K562 (cell line): ENCODE measurements around the gene TLX2. TPM values are rescaled to one million over a fixed set of nuclear protein-coding genes. Genes with fewer than 3 reads are reported as not detected.

Experiments used
- ATAC-seq: fragments of 200-7000 bp; cut with Tn5 transposase; 3 replicates; pipeline ENCODE4 v1.9.1; 2020; ENCODE audit warnings: moderate library complexity
- BruUV-seq: library from RNA; stranded (reverse); fragments of 400-500 nt; replicated peaks from 2 replicates; lab custom pipeline; 2021; lab: Mats Ljungman, UMichigan
- CTCF ChIA-PET: fragments of 300-600 bp; formaldehyde crosslinking; extraction: SDS; loops from one replicate; lab custom pipeline; 2021; ENCODE audit warnings: low intra/inter-chr PET ratio; lab: Yijun Ruan, JAX
- POLR2A ChIA-PET: fragments of 300-600, 350-650 bp; sonication (Branson Sonifier 250); formaldehyde crosslinking; extraction: SDS; loops from one replicate; lab custom pipeline; 2021; ENCODE audit warnings: antibody characterized with exemption, inconsistent platforms; lab: Yijun Ruan, JAX
- DNase-seq, 4 experiments: peaks; one replicate each; pipeline versions ENCODE4 v3.0.0 to v3.0.0-alpha.2; 2011 to 2018; ENCODE audit warnings: low spot score in 3 of 4, mixed read lengths in 3 of 4; ENCODE audit errors: extremely low read depth in 1 of 4
- FAIRE-seq: peaks from 2 replicates; lab custom pipeline; 2011; peaks lifted over from hg19 to GRCh38; lab: Jason Lieb, UNC
- H2AFZ ChIP-seq: 2 replicates; pipeline ENCODE4 v1.6.0; 2011; ENCODE audit warnings: low read depth, low read length, control low read depth, inconsistent platforms
- H3K27ac ChIP-seq: fragments of 200-600 bp; 3 replicates; pipeline ENCODE4 v1.8.0; 2011; ENCODE audit warnings: low read depth, mild to moderate bottlenecking, control low read depth, inconsistent platforms, low read length, moderate library complexity, mixed read lengths; ENCODE audit errors: extremely low read depth
- H3K27me3 ChIP-seq, 2 experiments: fragments of 300-600 bp in 1 of 2; 2 replicates in 1 of 2; 3 replicates in 1 of 2; pipeline versions ENCODE4 v1.6.0 to v1.8.0; 2011; ENCODE audit warnings: inconsistent platforms in 2 of 2, low read length in 2 of 2, mild to moderate bottlenecking in 1 of 2, mixed read lengths in 1 of 2, moderate library complexity in 1 of 2; ENCODE audit not compliant: control insufficient read depth in 2 of 2, insufficient read depth in 2 of 2
- H3K36me3 ChIP-seq: fragments of 300-600 bp; 3 replicates; pipeline ENCODE4 v1.8.0; 2011; ENCODE audit warnings: mild to moderate bottlenecking, low read length, inconsistent platforms; ENCODE audit not compliant: control insufficient read depth, insufficient read depth
- H3K4me1 ChIP-seq, 2 experiments: fragments of 200-600 bp in 1 of 2; replicated peaks in 1 of 2; 2 replicates in 1 of 2; 3 replicates in 1 of 2; pipeline versions ENCODE4 v1.5.1 to v1.8.0; 2011; ENCODE audit warnings: inconsistent platforms in 2 of 2, low read length in 2 of 2, mild to moderate bottlenecking in 1 of 2, mixed read lengths in 1 of 2, moderate library complexity in 1 of 2; ENCODE audit not compliant: control insufficient read depth in 2 of 2, insufficient read depth in 2 of 2
- H3K4me2 ChIP-seq: 2 replicates; pipeline ENCODE4 v1.6.1; 2011; ENCODE audit warnings: low read length, control low read depth, inconsistent platforms, mixed read lengths; ENCODE audit not compliant: insufficient read depth
- H3K4me3 ChIP-seq: fragments of 200-600 bp; sonication (generic), shearing (Covaris generic); 2 replicates; pipeline ENCODE4 v1.5.1; 2016; ENCODE audit warnings: control low read depth, inconsistent platforms
- H3K79me2 ChIP-seq: fragments of 200-600 bp; 3 replicates; pipeline ENCODE4 v1.8.0; 2011; ENCODE audit warnings: low read length, inconsistent platforms; ENCODE audit not compliant: control insufficient read depth, insufficient read depth
- H3K9ac ChIP-seq, 2 experiments: 2 replicates each; pipeline versions ENCODE4 v1.6.0 to v1.6.1; 2011; ENCODE audit warnings: low read depth in 2 of 2, low read length in 2 of 2, control low read depth in 1 of 2, inconsistent platforms in 1 of 2, mild to moderate bottlenecking in 1 of 2, mixed read lengths in 1 of 2; ENCODE audit not compliant: insufficient read depth in 1 of 2
- H3K9me1 ChIP-seq: one replicate; pipeline ENCODE4 v1.6.0; 2011; ENCODE audit warnings: inconsistent platforms, mild to moderate bottlenecking, low read length, moderate library complexity; ENCODE audit not compliant: control insufficient read depth, insufficient read depth
- H3K9me3 ChIP-seq: replicated peaks from 2 replicates; pipeline ENCODE4 v1.5.1; 2011; ENCODE audit warnings: low read depth, low read length, inconsistent platforms; ENCODE audit not compliant: control insufficient read depth, insufficient read depth
- H4K20me1 ChIP-seq: replicated peaks from 2 replicates; pipeline ENCODE4 v1.6.1; 2011; ENCODE audit warnings: low read length, inconsistent platforms, mixed read lengths; ENCODE audit not compliant: control insufficient read depth, insufficient read depth
- HIVEP1 ChIP-seq: fragments of 250-450 bp; sonication (Bioruptor Pico); IDR thresholded peaks from 2 replicates; pipeline ENCODE4 v1.4.0; 2020; ENCODE audit warnings: mild to moderate bottlenecking
- HMGN3 ChIP-seq: IDR thresholded peaks from 2 replicates; pipeline ENCODE4 v1.6.1; 2011; ENCODE audit warnings: borderline replicate concordance, low read depth, mild to moderate bottlenecking, mixed read lengths, low read length; ENCODE audit not compliant: insufficient read length; ENCODE audit errors: extremely low read depth
- ZNF274 ChIP-seq: IDR thresholded peaks from 2 replicates; pipeline ENCODE4 v1.6.1; 2011; ENCODE audit warnings: low read depth, mild to moderate bottlenecking, low read length, moderate library complexity, borderline replicate concordance
- WGBS: fragments of 100-300 bp; shearing (Covaris generic); methylation state at CpG from one replicate; pipeline ENCODE4 v1.1.6; 2016; ENCODE audit warnings: low coverage, mixed read lengths; ENCODE audit not compliant: insufficient coverage; ENCODE audit errors: missing lambda C conversion rate; 5-methylcytosine and 5-hydroxymethylcytosine counted together
- in situ Hi-C: fragments of 300-500 bp; cut with MboI; formaldehyde crosslinking; loops from 4 replicates; pipeline ENCODE4 v1.15.0; 2018; ENCODE audit warnings: inconsistent platforms, mixed read lengths
- intact Hi-C: fragments of 100-400 bp; cut with micrococcal nuclease; formaldehyde crosslinking; loops from 2 replicates; pipeline ENCODE4 v1.14.2; 2022
- polyA plus RNA-seq, 8 experiments: library from polyadenylated mRNA; depleted of rRNA in 4 of 8; stranded (reverse) in 5 of 8; unstranded in 3 of 8; fragments of >200 nt; fragmentation: Nextera tagmentation in 2 of 8; fragmentation: Illumina TruSeq in 1 of 8; extraction: Ambion mirVana in 2 of 8; extraction: Trizol in 1 of 8; gene quantifications; 2 replicates each; pipeline versions ENCODE4 v1.2.1 to v1.2.3, GENCODE V29; 2011 to 2014; ENCODE audit warnings: inconsistent platforms in 1 of 8, missing spikeins in 1 of 8
- total RNA-seq, 7 experiments: library from RNA; depleted of rRNA in 6 of 7; stranded (reverse); fragments of >200 nt in 6 of 7; fragmentation: Illumina TruSeq in 2 of 7; extraction: Trizol in 2 of 7; gene quantifications; 2 replicates each; pipeline versions ENCODE4 v1.2.1 to v1.2.3, GENCODE V29; 2011 to 2021; ENCODE audit warnings: low replicate concordance in 1 of 7
- TF ChIP-seq, protein P1 (sequence below): fragments of 450-650 bp; IDR thresholded peaks from 2 replicates; pipeline ENCODE4 v1.6.1; 2017; ENCODE audit warnings: antibody characterized with exemption, mild to moderate bottlenecking
- TF ChIP-seq, protein P2 (sequence below): fragments of 450-650 bp; IDR thresholded peaks from 2 replicates; pipeline ENCODE4 v1.6.1; 2016; ENCODE audit warnings: low read depth, mild to moderate bottlenecking, moderate library complexity
- TF ChIP-seq, protein P3 (sequence below), 3 experiments: fragments of 200-800 bp in 1 of 3; fragments of 250-450 bp in 1 of 3; fragments of 450-650 bp in 1 of 3; sonication (Bioruptor Pico) in 1 of 3; sonication (Bioruptor generic) in 1 of 3; formaldehyde crosslinking in 1 of 3; IDR thresholded peaks; 2 replicates each; pipeline versions ENCODE4 v1.6.1 to v1.8.0; 2016 to 2022; ENCODE audit warnings: mild to moderate bottlenecking in 2 of 3, missing genetic modification characterization in 2 of 3, missing compliant biosample characterization in 1 of 3, moderate library complexity in 1 of 3

Gene TLX2
- total and polyA plus RNA-seq, 9 of the 15 experiments (the other 6 are each of a cell fraction or from before 2014, with no cell fraction given) = not detected

- TF ChIP-seq ZNF274 = no peak
Observed at GRCh38 chr2:74502720-74503505, 11.3 kb upstream of the TLX2 start (continued).

DNA sequence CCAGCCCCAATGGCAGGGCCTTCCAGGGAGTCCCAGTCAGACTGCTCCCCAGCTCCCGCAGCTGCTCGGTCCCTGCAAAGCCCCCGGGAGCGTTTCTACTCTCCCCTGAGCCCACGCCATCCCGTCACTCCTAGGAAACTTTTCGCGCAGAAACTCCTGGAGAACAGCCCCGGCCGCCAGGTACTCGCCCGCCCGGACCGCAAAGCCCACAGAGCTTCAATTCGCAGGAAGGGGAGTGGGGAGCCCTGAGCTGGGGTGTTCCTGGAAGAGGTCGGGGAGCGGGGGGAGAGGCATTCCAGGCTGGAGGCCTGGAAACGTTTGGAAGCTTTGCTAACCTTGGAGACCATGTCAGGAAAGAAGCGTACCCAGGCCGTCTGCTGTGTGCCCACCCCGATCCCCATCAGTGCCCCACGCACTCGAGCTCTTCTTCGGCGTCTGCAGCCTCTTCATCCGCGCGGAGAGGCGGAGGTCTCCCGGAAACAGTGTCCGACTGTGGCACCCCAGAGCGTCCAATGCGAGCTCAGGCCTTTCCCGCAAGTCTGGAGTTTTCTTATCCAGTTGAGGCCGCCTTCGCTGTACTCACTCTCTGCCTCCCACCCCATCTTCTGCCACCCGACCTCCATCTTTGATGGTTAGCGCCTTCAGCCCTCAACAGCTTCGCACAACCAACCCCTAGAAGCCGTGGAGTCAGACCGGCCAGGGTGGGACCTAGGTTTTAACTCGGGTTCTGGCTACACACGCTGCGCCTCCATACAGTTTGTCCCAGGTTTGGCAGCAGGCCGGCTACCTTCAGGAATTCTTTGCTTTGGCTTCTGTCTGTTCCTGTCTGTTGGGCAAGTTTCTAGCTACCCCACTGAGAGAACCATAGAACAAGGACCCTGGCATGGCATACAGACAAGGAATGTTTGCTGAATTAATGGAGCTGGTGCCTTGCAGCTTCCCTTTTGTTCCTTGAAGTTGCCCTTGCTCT is 10.5 kb upstream of the TLX2 start:
- peak overlapping the region; percentile 40 for H3K4me3 ChIP-seq
- no peaks in the 10 kb centered on the region for H3K9me1 ChIP-seq
- WGBS = 1% methylated on average over 45 of the region's 45 CpGs
- H2AFZ ChIP-seq = peak overlapping the region; percentile 97
- H3K27ac ChIP-seq = peak overlapping the region; percentile 79
- H3K9ac ChIP-seq = peak overlapping the region; percentile 87 to 94
- ATAC-seq (peak; percentile 3), DNase-seq (peak in 3 of 4 experiments; percentile 31 to 62 (median 36)), FAIRE-seq (no peak)
- intact Hi-C loops = loop anchor here (1.0 to 5.0 kb wide), 2 partner anchors 20 to 69 kb away; partner anchors contain the start of gene TTC31
- H3K27me3 ChIP-seq = no peaks in the 10 kb centered on the region
- in situ Hi-C loops = no loop called here
- peaks cover 46% of the 10 kb centered on the region for H3K79me2 ChIP-seq
- peaks cover 13% of the 10 kb centered on the region; the same call in 2 of the 3 replicates for H3K36me3 ChIP-seq
- H3K9me3 ChIP-seq = no peaks in the 10 kb centered on the region
- BruUV-seq = no TSS peak
- peaks cover 36 to 69% of the 10 kb centered on the region in 2 experiments; a peak in 4 of 5 replicates for H3K4me1 ChIP-seq
- H4K20me1 ChIP-seq = no peaks in the 10 kb centered on the region
- ChIA-PET POLR2A (interaction anchor here (0.5 to 1.6 kb wide), 21 partner anchors 8 to 439 kb away, joined by 3 to 6 read pairs (median 3); partner anchors contain the start of genes AUP1, CCDC142, HTRA2 and TTC31), CTCF (no interaction called here)
- peak overlapping the region; percentile 95 for H3K4me2 ChIP-seq
- TF ChIP-seq HIVEP1 (no peak), HMGN3 (peak; percentile 27)
- TF ChIP-seq, protein P1, sequence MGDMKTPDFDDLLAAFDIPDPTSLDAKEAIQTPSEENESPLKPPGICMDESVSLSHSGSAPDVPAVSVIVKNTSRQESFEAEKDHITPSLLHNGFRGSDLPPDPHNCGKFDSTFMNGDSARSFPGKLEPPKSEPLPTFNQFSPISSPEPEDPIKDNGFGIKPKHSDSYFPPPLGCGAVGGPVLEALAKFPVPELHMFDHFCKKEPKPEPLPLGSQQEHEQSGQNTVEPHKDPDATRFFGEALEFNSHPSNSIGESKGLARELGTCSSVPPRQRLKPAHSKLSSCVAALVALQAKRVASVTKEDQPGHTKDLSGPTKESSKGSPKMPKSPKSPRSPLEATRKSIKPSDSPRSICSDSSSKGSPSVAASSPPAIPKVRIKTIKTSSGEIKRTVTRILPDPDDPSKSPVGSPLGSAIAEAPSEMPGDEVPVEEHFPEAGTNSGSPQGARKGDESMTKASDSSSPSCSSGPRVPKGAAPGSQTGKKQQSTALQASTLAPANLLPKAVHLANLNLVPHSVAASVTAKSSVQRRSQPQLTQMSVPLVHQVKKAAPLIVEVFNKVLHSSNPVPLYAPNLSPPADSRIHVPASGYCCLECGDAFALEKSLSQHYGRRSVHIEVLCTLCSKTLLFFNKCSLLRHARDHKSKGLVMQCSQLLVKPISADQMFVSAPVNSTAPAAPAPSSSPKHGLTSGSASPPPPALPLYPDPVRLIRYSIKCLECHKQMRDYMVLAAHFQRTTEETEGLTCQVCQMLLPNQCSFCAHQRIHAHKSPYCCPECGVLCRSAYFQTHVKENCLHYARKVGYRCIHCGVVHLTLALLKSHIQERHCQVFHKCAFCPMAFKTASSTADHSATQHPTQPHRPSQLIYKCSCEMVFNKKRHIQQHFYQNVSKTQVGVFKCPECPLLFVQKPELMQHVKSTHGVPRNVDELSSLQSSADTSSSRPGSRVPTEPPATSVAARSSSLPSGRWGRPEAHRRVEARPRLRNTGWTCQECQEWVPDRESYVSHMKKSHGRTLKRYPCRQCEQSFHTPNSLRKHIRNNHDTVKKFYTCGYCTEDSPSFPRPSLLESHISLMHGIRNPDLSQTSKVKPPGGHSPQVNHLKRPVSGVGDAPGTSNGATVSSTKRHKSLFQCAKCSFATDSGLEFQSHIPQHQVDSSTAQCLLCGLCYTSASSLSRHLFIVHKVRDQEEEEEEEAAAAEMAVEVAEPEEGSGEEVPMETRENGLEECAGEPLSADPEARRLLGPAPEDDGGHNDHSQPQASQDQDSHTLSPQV = peak; percentile 36; the same call in 1 of the 2 replicates
- TF ChIP-seq, protein P2, sequence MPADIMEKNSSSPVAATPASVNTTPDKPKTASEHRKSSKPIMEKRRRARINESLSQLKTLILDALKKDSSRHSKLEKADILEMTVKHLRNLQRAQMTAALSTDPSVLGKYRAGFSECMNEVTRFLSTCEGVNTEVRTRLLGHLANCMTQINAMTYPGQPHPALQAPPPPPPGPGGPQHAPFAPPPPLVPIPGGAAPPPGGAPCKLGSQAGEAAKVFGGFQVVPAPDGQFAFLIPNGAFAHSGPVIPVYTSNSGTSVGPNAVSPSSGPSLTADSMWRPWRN = 0 out of 2 replicates have a peak, but pooled peaks have one; percentile 2
- TF ChIP-seq, protein P3, sequence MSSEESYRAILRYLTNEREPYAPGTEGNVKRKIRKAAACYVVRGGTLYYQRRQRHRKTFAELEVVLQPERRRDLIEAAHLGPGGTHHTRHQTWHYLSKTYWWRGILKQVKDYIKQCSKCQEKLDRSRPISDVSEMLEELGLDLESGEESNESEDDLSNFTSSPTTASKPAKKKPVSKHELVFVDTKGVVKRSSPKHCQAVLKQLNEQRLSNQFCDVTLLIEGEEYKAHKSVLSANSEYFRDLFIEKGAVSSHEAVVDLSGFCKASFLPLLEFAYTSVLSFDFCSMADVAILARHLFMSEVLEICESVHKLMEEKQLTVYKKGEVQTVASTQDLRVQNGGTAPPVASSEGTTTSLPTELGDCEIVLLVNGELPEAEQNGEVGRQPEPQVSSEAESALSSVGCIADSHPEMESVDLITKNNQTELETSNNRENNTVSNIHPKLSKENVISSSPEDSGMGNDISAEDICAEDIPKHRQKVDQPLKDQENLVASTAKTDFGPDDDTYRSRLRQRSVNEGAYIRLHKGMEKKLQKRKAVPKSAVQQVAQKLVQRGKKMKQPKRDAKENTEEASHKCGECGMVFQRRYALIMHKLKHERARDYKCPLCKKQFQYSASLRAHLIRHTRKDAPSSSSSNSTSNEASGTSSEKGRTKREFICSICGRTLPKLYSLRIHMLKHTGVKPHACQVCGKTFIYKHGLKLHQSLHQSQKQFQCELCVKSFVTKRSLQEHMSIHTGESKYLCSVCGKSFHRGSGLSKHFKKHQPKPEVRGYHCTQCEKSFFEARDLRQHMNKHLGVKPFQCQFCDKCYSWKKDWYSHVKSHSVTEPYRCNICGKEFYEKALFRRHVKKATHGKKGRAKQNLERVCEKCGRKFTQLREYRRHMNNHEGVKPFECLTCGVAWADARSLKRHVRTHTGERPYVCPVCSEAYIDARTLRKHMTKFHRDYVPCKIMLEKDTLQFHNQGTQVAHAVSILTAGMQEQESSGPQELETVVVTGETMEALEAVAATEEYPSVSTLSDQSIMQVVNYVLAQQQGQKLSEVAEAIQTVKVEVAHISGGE (CRISPR knock-in tag; IDR thresholded peaks at IDR 0.05) = peak in 1 of 3 experiments; percentile 13; a peak in 1 of 6 replicates
